ENCODE measurements around the gene H2AZ1. TPM values are rescaled to one million over a fixed set of nuclear protein-coding genes. Genes with fewer than 3 reads are reported as not detected.

H2AZ1 gene
- total and polyA plus RNA-seq, 9 of the 15 experiments (the other 6 are each of a cell fraction or from before 2014, with no cell fraction given) = 605 to 4,380 (median 768) TPM

- peak; percentile 62 to 68 for TF ChIP-seq NRF1 (conservative IDR thresholded peaks at IDR 0.05 in 1 of 2, IDR thresholded peaks at IDR 0.05 in 1 of 2)
- TF ChIP-seq CC2D1A (IDR thresholded peaks at IDR 0.05) = 0 out of 2 replicates have a peak, but pooled peaks have one; percentile 30
- 0 out of 2 replicates have a peak, but pooled peaks have one; percentile 35 for TF ChIP-seq NR3C1 (CRISPR knock-in tag; IDR thresholded peaks at IDR 0.05)
- no peak for TF ChIP-seq KAT8 (IDR thresholded peaks at IDR 0.05; ENCODE audit: low read depth)
- TF ChIP-seq TAF1 (IDR thresholded peaks at IDR 0.05; ENCODE audit: control insufficient read depth, extremely low read depth, insufficient read depth, low read length, severe bottlenecking) = peak; percentile 30
- no peak for TF ChIP-seq ZNF133 (CRISPR knock-in tag; IDR thresholded peaks at IDR 0.05)
- TF ChIP-seq SRSF3 (IDR thresholded peaks at IDR 0.05; ENCODE audit: insufficient read depth, low read length) = peak; percentile 22; the same call in 1 of the 2 replicates
- TF ChIP-seq ZFX (CRISPR knock-in tag; IDR thresholded peaks at IDR 0.05) = peak; percentile 50
- TF ChIP-seq SMAD1 (IDR thresholded peaks at IDR 0.05; ENCODE audit: low read depth, low read length, partially characterized antibody) = no peak
- no peak for TF ChIP-seq ZNF586 (CRISPR knock-in tag; conservative IDR thresholded peaks at IDR 0.05)
- no peak for TF ChIP-seq TCFL5 (CRISPR knock-in tag; conservative IDR thresholded peaks at IDR 0.05)
- TF ChIP-seq POLR2G (IDR thresholded peaks at IDR 0.05; ENCODE audit: low read depth, low read length) = peak; percentile 92
- TF ChIP-seq ZNF12 (CRISPR knock-in tag; IDR thresholded peaks at IDR 0.05) = 0 out of 2 replicates have a peak, but pooled peaks have one; percentile 20
- peak; percentile 82; the same call in 1 of the 2 replicates for TF ChIP-seq FOXK1 (CRISPR knock-in tag; IDR thresholded peaks at IDR 0.05; ENCODE audit: borderline replicate concordance)
- TF ChIP-seq, protein P1, sequence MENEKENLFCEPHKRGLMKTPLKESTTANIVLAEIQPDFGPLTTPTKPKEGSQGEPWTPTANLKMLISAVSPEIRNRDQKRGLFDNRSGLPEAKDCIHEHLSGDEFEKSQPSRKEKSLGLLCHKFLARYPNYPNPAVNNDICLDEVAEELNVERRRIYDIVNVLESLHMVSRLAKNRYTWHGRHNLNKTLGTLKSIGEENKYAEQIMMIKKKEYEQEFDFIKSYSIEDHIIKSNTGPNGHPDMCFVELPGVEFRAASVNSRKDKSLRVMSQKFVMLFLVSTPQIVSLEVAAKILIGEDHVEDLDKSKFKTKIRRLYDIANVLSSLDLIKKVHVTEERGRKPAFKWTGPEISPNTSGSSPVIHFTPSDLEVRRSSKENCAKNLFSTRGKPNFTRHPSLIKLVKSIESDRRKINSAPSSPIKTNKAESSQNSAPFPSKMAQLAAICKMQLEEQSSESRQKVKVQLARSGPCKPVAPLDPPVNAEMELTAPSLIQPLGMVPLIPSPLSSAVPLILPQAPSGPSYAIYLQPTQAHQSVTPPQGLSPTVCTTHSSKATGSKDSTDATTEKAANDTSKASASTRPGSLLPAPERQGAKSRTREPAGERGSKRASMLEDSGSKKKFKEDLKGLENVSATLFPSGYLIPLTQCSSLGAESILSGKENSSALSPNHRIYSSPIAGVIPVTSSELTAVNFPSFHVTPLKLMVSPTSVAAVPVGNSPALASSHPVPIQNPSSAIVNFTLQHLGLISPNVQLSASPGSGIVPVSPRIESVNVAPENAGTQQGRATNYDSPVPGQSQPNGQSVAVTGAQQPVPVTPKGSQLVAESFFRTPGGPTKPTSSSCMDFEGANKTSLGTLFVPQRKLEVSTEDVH (IDR thresholded peaks at IDR 0.05; ENCODE audit: low read depth, partially characterized antibody) = peak; percentile 62
- peak; percentile 88 for TF ChIP-seq EP400 (IDR thresholded peaks at IDR 0.05)
- no peak for TF ChIP-seq ID3 (CRISPR knock-in tag; IDR thresholded peaks at IDR 0.05)
- TF ChIP-seq ID3 (tag; IDR thresholded peaks at IDR 0.05) = 0 out of 2 replicates have a peak, but pooled peaks have one; percentile 46
- TF ChIP-seq ADNP (tag; IDR thresholded peaks at IDR 0.05) = no peak
- no peak for TF ChIP-seq MAFG (tag; conservative IDR thresholded peaks at IDR 0.05)
- TF ChIP-seq ZZZ3 (IDR thresholded peaks at IDR 0.05) = no peak
- TF ChIP-seq ESRRA (IDR thresholded peaks at IDR 0.05; ENCODE audit: borderline replicate concordance, low read depth) = peak; percentile 60; the same call in 1 of the 2 replicates
- TF ChIP-seq SMARCB1 (IDR thresholded peaks at IDR 0.05; ENCODE audit: insufficient read length, low read depth) = no peak
- TF ChIP-seq SUPT5H (IDR thresholded peaks at IDR 0.05) = peak; percentile 79
- 0 out of 2 replicates have a peak, but pooled peaks have one; percentile 66 for TF ChIP-seq IRF9 (tag; IDR thresholded peaks at IDR 0.05)
Observed at GRCh38 chr4:99949034-99949998, 759 bp downstream of the H2AZ1 start (continued).

Measured in K562 (cell line).